Osteoblast (primary cell): Measurements from ENCODE around the gene MIPEP. TPM values are rescaled to one million over a fixed set of nuclear protein-coding genes. Genes with fewer than 3 reads are reported as not detected.
"Not testable (repeated sequence)": the region's sequence is repeated elsewhere in the genome, so short reads cannot be mapped to it uniquely, and the experiment has no call there.

Experiments used
- DNase-seq: peaks from one replicate; pipeline ENCODE4 v3.0.0; 2011; ENCODE audit warnings: low spot score, mixed read lengths; ENCODE audit not compliant: insufficient read length; ENCODE audit errors: missing footprints
- H2AFZ ChIP-seq: 2 replicates; pipeline ENCODE4 v1.6.0; 2011; ENCODE audit warnings: mild to moderate bottlenecking, low read length
- H3K27ac ChIP-seq: 2 replicates; pipeline ENCODE4 v1.5.1; 2011; ENCODE audit warnings: mild to moderate bottlenecking, low read depth, low read length, moderate library complexity
- H3K27me3 ChIP-seq: 2 replicates; pipeline ENCODE4 v1.6.0; 2012; ENCODE audit warnings: mild to moderate bottlenecking, control low read depth, inconsistent platforms, low read length, moderate library complexity; ENCODE audit not compliant: insufficient read depth
- H3K36me3 ChIP-seq: 2 replicates; pipeline ENCODE4 v1.5.1; 2011; ENCODE audit warnings: mild to moderate bottlenecking, low read length, control low read depth, moderate library complexity; ENCODE audit not compliant: insufficient read depth
- H3K4me1 ChIP-seq: 2 replicates; pipeline ENCODE4 v1.5.1; 2011; ENCODE audit warnings: mild to moderate bottlenecking, low read length, control low read depth, moderate library complexity; ENCODE audit not compliant: insufficient read depth
- H3K4me2 ChIP-seq: 2 replicates; pipeline ENCODE4 v1.6.0; 2011; ENCODE audit warnings: mild to moderate bottlenecking, low read length; ENCODE audit not compliant: insufficient read depth
- H3K4me3 ChIP-seq: fragments of 200-600 bp; sonication (generic); 3 replicates; pipeline ENCODE4 v1.5.1; 2012; ENCODE audit warnings: mild to moderate bottlenecking, low read length, inconsistent platforms; ENCODE audit not compliant: insufficient read depth
- H3K79me2 ChIP-seq: 2 replicates; pipeline ENCODE4 v1.6.0; 2012; ENCODE audit warnings: mild to moderate bottlenecking, low read length, control low read depth, inconsistent platforms; ENCODE audit not compliant: insufficient read depth
- H3K9me3 ChIP-seq: 2 replicates; pipeline ENCODE4 v1.5.1; 2011; ENCODE audit warnings: low read depth, low read length, control low read depth
- H4K20me1 ChIP-seq: 2 replicates; pipeline ENCODE4 v1.6.0; 2012; ENCODE audit warnings: mild to moderate bottlenecking, low read length, control low read depth; ENCODE audit not compliant: insufficient read depth
- total RNA-seq: library from RNA; depleted of rRNA; stranded (reverse); fragments of >200 nt; gene quantifications from 2 replicates; pipeline ENCODE4 v1.2.3, GENCODE V29; 2012
- TF ChIP-seq, protein P1 (sequence below): IDR thresholded peaks from 2 replicates; pipeline ENCODE4 v1.5.1; 2011; ENCODE audit warnings: mild to moderate bottlenecking, low read depth, low read length, moderate library complexity; ENCODE audit errors: extremely low read depth

MIPEP gene
- total RNA-seq, 1 donor = 29.3 TPM

- Histone ChIP-seq H3K36me3 (peaks cover 25% of the 10 kb centered on the region), H3K4me1 (peaks cover 6% of the 10 kb centered on the region), H4K20me1 (no peaks in the 10 kb centered on the region), H3K9me3 (no peaks in the 10 kb centered on the region), H3K27ac (no peak overlapping the region), H3K4me3 (no peak overlapping the region), H3K4me2 (no peak overlapping the region), H2AFZ (no peak overlapping the region), H3K79me2 (peaks cover 19% of the 10 kb centered on the region), H3K27me3 (no peaks in the 10 kb centered on the region)
- TF ChIP-seq, protein P1, sequence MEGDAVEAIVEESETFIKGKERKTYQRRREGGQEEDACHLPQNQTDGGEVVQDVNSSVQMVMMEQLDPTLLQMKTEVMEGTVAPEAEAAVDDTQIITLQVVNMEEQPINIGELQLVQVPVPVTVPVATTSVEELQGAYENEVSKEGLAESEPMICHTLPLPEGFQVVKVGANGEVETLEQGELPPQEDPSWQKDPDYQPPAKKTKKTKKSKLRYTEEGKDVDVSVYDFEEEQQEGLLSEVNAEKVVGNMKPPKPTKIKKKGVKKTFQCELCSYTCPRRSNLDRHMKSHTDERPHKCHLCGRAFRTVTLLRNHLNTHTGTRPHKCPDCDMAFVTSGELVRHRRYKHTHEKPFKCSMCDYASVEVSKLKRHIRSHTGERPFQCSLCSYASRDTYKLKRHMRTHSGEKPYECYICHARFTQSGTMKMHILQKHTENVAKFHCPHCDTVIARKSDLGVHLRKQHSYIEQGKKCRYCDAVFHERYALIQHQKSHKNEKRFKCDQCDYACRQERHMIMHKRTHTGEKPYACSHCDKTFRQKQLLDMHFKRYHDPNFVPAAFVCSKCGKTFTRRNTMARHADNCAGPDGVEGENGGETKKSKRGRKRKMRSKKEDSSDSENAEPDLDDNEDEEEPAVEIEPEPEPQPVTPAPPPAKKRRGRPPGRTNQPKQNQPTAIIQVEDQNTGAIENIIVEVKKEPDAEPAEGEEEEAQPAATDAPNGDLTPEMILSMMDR = no peak
- DNase-seq = no peak
Observed at GRCh38 chr13:23883255-23883654, 5.9 kb downstream of the MIPEP start.

GRCh38 chr13:23881402-23881800 lies 7.8 kb downstream of the MIPEP start:
- H4K20me1 ChIP-seq, H3K4me1 ChIP-seq, H3K4me3 ChIP-seq, H3K9me3 ChIP-seq, H3K79me2 ChIP-seq, H3K27ac ChIP-seq, DNase-seq, H2AFZ ChIP-seq, H3K27me3 ChIP-seq, H3K4me2 ChIP-seq: not testable (repeated sequence)
- H3K36me3 ChIP-seq = peaks cover 27% of the 10 kb centered on the region

DNA sequence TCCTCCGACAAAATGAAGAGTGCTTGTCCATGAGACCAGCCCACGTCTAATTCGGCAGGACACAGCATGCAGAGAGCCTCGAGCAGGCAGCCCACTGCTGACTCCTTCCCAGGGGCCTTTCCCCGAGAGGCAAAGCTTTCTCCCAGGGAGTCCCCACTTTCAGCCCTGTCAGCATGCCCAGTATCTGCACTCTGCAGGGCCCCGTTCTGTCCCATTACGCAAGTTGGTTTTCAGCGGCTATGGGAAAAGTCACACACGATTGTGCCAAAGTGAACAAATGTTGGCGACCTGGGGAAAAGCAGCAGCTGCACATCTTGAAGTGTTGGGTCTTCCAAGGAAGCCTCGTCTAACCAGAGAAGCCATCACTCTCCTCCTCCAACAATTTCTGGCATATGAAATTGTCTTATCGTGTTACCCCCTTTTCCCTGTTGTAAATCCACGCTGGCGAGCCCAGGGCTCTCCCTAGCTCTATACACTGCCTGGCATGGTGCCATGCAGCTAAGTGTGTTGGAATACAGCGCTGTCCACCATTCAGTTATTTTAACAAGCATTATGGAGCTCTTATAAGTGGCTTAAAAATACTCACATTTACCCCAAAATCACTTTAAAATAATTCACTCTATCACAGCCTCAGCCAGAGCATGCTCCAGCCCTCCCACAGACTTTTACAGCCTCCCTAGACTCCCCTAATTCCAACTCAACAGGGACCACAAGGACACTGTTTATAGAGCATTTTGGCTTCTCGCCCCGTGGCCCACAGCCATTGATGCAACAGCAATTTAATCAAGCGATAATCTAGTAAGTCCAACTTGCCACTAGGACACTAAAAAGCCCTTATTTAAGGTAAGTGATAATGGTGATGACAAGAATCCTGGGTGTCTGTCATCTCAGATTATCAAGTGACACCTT lies 8.5 kb downstream of the MIPEP start:
- not testable (repeated sequence) for H3K9me3 ChIP-seq, H2AFZ ChIP-seq, H4K20me1 ChIP-seq, H3K27me3 ChIP-seq, H3K4me1 ChIP-seq, H3K79me2 ChIP-seq, DNase-seq, H3K27ac ChIP-seq, H3K4me3 ChIP-seq, H3K4me2 ChIP-seq
- H3K36me3 ChIP-seq = peaks cover 25% of the 10 kb centered on the region

GRCh38 chr13:23877286-23877685 lies 11.9 kb downstream of the MIPEP start:
- H3K4me2 ChIP-seq = no peak overlapping the region
- no peak overlapping the region for H3K4me3 ChIP-seq
- no peak for DNase-seq
- H2AFZ ChIP-seq = no peak overlapping the region
- H3K79me2 ChIP-seq = no peaks in the 10 kb centered on the region
- peaks cover 10% of the 10 kb centered on the region for H3K36me3 ChIP-seq
- no peaks in the 10 kb centered on the region for H3K27me3 ChIP-seq
- no peak overlapping the region for H3K27ac ChIP-seq
- H3K4me1 ChIP-seq = no peaks in the 10 kb centered on the region
- H4K20me1 ChIP-seq = no peaks in the 10 kb centered on the region
- TF ChIP-seq, protein P1 = no peak
- H3K9me3 ChIP-seq = no peaks in the 10 kb centered on the region

- H3K27me3 ChIP-seq = no peaks in the 10 kb centered on the region
- no peak for DNase-seq
Observed at GRCh38 chr13:23876265-23876664, 12.9 kb downstream of the MIPEP start.

More at GRCh38 chr13:23876265-23876664, 12.9 kb downstream of the MIPEP start:
- Histone ChIP-seq H3K4me2 (no peak overlapping the region), H2AFZ (no peak overlapping the region), H3K9me3 (no peaks in the 10 kb centered on the region), H4K20me1 (no peaks in the 10 kb centered on the region), H3K4me1 (no peaks in the 10 kb centered on the region), H3K27ac (no peak overlapping the region), H3K4me3 (no peak overlapping the region), H3K36me3 (peaks cover 10% of the 10 kb centered on the region), H3K79me2 (no peaks in the 10 kb centered on the region)
- TF ChIP-seq, protein P1 = peak; percentile 50
